SIG-M5 treated with dmso at 0.1 percent for 504 hours (cell line): ENCODE results near the gene PODNL1.

Experiments
- DNase-seq: peaks from one replicate; lab custom pipeline; 2025; ENCODE audit not compliant: unreplicated experiment; lab: John Stamatoyannopoulos, UW

Gene PODNL1, protein sequence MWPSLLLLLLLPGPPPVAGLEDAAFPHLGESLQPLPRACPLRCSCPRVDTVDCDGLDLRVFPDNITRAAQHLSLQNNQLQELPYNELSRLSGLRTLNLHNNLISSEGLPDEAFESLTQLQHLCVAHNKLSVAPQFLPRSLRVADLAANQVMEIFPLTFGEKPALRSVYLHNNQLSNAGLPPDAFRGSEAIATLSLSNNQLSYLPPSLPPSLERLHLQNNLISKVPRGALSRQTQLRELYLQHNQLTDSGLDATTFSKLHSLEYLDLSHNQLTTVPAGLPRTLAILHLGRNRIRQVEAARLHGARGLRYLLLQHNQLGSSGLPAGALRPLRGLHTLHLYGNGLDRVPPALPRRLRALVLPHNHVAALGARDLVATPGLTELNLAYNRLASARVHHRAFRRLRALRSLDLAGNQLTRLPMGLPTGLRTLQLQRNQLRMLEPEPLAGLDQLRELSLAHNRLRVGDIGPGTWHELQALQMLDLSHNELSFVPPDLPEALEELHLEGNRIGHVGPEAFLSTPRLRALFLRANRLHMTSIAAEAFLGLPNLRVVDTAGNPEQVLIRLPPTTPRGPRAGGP

DNA sequence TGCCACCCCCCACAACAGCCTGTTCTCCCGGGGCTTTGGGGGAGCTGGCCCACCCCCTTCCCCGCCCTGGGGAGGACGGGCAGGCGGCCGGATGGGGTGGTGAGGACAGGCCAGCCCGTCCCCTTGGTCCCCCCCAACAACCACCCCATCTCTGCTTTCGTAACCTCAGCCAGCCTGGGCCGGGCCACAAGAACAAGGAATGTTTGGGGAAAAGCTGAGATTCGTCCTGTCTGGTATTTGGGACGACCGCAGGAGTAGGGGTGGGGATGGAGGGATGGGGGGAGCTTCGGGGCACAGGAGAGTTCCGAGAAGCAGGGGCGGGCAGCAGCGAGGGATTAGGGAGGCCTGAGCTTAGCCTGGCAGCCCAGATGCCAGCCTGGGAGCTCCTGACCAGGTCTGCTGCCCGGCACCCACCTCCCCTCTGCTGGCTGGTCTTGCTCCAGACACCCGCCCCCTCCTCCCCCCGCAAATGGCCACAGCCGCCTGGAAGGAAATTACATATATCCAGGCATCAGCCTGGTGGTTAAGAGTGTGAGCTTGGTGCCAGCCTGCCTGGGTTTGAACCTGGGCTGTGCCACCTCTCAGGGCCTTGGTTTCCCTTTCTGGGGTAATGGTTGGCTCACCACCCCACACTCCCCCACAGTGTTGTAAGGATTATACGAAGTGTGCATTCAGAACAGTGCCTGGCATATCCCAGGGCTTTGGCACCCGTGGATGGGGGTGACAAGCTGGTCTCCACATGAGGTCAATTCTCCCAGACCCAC, at the start of gene PODNL1:
Gene PODNL1 (minus strand): TSS at position 117 of the 764 bp plus-strand sequence. CDS start 236 bp downstream, outside the sequence.
- DNase-seq: no peak

DNA sequence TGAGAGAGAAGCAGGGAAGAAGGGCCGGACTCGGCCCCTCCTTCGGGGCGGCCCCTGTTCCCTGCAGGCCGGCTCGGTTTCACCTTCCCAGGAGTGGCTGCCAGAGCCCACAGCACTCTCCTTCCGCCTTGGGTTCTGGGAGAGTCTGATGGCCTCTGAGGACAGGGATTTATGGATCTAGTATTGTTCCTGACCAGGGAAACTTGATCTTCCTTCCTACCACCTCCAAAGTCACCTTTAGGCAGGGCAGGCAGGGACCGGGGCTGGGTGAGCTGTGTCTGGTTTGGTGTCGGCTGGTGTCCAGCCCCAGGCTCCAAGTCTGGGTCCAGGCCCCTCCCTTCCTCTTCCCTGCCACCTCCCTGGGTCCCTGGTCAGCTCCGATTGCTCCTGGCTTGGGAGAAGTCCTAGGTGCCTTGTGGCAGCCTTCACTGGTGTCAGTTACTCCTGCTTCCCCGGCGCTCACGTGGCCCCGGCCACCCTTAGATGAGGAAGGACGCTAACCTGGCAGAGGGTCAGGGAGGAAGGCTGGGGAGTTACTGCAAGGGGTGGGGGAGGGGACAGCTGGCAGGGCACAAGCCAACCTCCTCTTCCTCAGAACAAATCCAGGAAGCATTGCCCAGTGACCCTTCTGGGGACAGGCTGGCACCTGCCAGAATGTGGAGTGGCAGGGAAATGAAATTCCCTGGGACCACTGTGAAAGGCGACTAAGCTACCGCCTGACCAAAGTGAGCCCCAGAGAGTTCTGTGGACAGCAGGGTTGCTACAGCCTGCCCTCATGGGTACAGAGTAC, 49.1 kb upstream of the PODNL1 start:
- DNase-seq: no peak

DNA sequence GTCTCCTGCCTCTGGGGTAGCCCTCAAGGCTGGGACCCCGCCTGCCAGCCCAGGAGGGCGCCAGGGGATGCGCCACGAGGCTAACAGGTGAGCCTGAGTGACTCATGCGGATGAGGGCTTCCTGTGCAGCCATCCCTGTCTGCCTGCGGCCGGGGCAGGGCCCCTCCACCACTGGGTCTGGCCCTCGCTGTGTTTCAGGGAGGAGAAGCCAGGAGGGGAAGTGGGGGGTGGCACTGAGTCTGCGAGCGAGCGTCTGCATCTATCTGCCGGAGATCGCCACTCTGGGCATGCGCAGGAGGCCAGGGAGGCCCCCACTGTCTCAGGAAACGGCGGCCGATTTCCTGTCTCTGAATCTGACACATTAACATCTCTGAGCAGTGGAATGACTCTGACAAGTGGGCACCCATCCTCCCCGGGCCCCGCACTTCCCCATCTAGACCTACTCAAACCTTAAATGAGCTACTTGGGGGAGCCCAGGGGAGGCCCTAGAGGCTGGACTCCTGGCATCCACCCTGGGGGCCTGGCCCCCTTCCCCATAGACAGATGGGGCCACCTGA, 48.2 kb upstream of the PODNL1 start:
- DNase-seq: peak; percentile 89

DNA sequence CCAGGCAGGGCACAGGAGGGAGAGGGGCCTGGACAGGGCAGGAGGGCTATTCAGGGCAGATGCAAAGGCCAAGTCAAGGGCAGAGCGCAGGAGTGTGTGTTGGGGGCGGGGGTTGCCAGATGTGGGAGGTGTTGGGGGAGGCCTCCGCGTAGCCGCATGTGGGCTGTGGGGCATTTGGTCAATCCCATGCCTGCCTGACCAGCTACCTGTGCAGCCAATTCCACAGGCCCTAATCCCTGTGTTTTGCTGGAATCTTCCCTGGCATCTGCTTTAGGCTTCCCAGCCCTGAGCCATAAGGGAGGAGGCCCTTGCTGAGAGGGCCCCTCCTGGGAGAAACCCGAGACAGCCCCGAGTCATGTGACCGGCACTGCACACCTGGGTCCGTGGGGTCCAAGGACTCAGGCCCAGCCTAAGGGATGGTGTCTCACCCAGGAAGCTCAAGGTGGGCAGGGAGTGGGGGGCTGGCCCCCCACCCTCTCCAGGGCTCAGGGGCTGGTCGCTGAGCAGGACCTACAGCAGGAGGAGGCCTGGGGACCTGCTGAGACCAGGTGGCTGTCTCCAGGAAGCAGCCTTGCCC, 47.6 kb upstream of the PODNL1 start:
- DNase-seq: no peak

DNA sequence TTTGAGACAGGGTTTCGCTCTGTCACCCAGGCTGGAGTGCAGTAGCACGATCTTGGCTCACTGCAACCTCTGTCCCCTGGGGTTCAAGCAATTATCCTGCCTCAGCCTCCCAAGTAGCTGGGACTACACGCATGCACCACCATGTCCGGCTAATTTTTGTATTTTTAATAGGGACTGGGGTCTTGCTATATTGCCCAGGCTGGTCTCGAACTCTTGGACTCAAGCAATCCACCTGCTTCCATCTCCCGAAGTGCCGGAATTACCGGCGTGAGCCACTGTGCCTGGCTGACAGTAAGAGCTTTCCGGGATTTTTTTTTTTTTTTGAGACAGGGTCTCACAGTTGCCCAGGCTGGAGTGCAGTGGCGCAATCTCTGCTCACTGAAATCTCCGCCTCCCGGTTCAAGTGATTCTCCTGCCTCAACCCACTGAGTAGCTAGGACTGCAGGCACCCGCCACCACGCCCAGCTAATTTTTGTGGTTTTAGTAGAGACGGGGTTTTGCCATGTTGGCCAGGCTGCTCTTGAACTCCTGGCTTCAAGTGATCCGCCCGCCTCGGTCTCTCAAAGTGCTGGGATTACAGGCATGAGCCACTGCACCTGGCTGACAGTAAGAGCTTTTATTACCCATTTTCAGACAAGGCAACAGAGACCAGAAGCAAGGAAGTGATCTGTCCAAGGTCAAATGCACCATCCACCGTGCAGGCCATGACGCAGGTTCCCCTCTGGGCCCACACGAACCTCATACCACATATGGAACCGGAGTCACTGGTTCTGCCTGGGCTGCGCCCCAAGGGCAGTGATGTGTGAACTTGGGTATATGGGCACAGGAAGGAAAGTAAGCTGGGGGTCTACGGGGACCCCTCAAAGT, 46.9 kb upstream of the PODNL1 start:
- DNase-seq: peak; percentile 15

DNA sequence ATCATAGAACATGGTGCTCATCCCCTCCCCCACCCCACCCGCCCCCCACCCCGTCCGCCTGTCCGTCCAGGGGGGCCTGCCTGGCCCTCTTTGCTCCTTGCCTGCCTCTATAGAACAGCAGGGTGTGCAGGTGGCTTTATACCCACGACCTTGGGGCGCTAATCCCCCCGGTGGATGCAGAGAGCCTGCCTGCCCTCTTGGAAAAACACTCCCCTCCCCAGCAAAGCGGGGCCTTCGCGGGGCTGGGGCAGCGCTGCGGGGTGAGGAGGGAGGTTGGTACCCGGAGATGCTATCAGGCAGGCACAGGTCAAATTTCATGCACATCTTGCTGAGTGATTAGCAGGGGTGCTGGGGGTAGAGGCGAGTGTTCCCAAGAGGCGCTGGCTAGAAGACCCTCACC, 46.0 kb upstream of the PODNL1 start:
- DNase-seq: no peak

DNA sequence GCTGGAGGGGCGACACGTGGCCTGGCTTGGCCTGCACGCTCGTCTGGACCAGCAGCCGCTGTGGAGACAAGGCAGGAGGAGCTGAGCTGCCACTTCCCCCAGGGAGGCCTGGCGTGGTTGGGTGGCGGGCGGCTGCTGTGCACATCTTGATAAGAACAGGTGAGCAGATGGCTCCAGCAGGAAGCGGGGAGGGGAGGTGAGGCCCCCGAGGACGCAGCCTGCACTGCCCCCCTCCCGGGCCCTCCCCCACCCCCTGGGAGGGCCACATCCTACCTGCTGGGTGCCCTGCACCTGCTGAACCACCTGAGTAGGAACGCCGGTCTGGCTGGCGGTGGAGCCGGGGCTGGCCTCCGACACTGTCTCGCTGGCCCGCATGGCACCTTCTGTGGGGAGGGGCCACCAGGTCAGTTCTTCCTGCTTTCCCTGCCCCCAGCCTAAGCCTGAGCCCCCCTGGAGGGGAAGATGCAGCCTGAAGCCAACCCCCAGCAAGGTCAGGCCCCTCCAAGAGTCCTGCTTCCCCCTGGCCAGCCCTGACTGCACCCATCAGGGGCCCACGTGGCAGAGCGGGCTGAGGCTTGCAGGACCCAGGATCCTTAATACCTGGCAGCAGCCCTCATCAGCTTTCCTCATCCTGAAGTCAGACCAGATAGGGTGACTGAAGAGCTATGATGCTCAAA, 45.1 kb upstream of the PODNL1 start:
- no peak for DNase-seq

DNA sequence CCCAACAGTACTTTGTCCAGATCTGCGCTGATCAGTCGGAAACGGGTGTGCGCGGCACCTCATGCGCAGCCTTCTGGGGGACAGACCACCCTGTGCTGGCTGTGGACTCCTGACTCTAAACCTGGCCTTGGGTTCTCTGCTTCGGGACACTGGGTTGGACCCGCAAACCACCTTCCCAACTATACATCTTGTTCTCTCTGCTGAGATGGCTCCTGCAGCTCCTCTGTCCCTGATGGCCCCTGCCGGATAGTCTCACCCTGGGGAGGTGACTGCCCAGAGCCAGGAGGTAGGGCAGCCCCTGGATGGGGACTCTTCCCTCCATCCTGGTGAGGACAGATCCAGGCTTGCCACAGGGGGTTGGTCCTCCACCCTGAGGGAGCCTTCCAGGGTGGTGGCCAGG, 44.6 kb upstream of the PODNL1 start:
- DNase-seq: no peak

DNA sequence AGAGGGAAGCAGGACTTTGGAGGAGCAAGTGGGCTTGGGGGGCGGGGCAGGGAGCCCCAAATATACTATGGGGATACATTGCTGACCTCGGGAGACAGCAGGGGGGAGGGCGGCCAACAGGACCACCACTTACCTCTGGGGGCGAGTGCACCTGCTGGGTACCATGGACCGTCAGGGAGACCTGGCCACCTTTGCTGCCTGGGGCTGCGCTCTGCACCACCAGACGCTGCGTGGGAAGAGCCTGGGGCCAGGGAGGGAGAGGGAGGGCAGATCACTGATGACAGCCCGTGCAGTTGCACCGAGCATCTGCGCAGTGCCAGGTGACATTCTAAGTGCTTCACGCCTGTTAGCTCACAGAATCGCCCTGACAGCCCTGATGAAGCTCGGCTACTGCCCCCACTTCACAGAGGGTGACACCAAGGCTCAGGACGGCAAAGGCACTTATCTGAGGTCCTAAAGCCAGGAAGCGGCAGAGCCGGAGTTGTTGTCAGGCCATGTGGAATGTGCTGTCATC, 43.8 kb upstream of the PODNL1 start:
- DNase-seq: no peak

DNA sequence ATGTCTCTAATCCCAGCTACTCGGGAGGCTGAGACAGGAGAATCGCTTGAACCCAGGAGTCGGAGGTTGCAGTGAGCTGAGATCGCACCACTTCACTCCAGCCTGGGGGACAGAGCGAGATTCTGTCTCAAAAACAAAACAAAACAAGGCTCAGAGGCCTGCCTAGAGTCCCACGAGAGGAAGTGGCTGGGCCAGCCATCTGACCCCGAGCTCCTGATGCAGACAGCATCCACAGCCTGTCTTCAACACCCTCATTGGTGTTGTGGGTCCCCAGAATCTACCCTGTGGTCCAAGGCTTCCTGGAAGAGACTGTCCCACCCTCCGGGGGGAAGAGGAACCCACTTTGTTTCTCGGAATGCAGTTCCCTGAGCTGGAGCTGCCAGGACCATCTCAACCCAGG, 43.2 kb upstream of the PODNL1 start:
- DNase-seq: no peak

DNA sequence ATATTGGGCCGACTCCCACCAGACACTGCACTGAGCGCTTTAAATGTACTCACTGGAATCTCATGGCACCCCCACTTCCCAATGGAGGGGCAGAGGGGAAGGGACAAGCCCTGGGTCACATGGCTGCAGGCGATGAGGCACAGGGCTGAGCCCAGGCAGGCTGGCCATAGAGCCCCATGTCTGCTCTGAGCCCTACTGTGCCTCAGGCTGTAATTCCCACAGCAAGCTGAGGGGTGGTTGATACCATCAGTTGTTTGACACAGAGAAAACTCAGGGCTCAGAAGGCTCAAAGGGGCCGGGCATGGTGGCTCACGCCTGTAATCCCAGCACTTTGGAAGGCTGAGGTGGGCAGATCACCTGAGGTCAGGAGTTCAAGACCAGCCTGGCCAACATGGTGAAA, 42.8 kb upstream of the PODNL1 start:
- DNase-seq: no peak

DNA sequence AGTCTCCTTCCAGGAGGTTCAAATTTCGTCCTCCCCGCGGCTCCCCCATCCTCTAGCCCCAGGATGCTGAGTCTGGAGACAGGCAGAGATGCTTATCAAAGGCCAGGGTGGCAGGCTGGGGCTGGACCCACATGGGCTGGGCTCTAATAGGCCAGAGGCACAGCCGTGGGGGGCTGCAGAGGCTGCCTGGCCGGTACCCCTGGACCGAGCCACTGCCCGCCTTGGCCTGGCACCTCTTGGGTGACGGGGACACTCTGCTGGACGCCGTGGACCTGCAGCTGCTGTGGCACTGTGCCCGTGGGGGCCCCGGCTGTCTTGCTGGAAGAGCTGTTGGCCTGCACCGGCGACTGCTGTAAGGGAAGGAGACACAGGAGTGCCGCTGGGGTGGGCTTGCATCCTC, 42.1 kb upstream of the PODNL1 start:
- no peak for DNase-seq

DNA sequence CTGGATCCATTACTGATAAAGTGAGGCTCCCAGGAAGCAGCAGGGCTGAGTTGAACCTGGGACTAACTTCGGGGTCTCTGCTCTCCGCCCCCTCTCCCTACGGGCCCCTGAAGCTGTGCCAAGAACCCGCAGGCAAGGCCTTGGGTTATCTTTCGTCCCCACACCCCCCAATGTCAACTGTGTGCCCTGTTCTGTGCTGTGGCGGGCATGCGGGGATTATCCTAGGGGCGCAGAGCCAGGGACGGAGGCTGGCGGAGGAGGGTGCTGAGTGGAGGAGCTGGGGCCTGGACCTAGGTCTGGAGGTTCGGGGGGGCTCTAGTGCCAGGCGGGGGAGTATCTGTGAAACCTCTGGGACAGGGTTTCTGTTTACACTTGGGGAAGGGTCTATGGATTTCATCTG, 41.5 kb upstream of the PODNL1 start:
- no peak for DNase-seq

DNA sequence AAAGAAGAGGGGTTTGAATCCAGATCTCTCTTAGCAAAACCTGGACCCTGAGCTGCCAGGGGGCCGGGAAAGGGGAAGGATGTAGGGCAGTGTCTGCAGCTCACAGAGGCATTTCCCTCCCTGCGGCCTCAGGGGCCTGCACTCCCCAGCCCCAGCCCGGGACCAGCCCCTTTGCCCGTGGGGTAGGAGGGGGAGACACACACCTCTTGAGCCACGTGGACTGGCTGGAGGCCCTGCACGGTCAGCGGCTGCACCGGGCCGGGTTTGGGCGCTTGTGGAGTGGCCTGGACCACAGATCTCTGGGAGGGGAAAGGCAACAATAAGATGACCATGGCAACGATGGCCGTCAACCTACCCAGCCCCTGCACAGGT, 41.0 kb upstream of the PODNL1 start:
- no peak for DNase-seq

DNA sequence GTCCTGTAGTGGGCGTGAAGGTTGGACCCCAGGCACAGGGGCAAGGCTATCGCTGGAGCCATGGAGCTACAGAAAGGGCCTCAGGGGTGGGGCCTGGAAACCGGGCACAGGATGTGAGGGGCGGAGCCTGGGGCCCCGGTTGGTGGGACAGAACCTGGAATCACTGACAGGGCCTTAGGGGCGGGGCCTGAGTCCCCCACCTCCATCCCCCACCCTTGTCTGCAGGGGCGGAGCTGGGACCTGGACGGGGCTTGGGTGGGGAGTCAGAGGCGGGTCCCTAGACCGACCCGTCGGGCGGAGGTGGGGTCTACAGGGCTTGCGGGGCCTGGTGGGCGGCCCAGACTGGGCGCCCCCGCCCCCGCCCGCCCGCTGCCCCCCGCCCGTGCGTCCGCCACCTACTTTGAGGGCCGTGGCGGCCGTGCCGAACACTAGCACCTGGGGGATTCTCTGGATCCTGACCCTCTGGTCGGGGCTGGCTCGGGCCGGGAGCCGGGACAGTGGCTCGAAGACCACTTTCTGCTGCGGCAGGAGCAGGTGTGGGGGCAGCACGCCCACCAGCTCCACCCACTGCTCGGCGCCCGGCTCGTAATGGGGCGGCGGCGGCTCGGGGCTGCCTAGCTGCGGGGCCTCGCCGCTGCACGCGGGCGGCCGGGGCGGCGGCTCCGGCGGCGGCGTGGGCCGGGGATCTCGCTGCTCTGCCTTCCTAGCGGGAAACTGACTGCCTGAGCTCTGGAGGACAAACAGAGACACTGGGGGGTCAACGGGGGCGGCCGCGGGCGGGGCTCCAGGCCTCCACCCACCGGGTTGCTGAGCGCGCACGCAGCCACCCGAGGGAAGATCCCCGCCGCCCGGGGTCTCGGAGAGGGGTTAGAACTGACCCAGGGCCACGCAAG, 40.4 kb upstream of the PODNL1 start:
- DNase-seq: no peak

DNA sequence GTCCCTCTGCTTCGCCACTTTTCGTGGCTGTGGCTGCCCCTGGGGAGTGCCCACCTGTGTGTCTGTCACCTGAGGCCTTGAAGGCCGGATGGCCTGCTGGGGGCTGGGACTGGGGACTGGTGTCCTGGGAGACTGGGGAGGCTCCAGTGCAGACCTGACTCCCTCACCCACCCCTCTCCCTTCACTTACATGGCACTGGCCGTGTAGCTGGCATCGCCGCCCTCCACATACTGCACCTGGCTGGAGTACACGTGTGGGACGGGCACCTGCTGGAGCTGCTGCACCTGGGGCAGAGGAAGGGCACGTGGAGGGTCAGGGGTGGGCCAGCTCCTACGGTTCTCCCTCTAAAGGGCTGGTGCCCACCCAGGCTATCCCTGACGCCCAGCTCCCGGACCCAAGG, 39.6 kb upstream of the PODNL1 start:
- no peak for DNase-seq

DNA sequence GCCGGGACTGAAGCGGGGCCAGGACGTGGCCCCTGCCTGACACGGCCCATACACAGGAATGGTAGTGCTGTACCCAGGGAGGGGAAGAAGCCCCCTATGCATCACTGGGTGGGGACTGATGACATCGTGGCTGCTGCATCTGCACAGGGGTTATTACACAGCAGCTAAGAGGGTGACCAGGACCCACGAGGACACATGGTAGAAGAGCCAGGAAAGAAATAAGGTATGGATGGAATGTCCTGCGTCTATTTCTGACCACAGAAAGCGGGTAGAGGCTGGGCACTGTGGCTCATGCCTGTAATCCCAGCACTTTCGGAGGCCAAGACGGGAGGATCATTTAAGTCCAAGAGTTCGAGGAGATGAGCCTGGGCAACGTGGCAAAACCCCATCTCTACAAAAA, 38.2 kb upstream of the PODNL1 start:
- DNase-seq: no peak

DNA sequence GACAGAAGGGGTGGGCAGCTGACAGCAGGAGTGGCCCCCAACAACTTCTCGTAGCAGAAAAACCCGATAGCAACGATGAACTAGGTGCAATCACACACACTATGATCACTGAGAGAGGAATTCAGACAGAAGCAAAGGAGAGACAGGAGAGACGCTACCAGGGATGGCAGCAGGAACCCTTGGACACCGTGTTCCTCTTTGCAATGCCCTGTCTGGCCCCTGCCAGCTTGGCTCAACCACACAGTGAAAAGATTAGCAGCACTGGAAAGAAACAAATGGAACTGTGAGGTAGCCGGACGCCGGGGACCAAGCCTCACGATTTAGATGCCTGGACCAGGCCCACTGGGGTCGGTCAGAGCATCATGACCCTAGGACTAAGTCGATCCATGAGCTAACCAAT, 37.7 kb upstream of the PODNL1 start:
- no peak for DNase-seq
